HepG2 (cell line): ENCODE results near the gene MYH15. TPM values are rescaled to one million over a fixed set of nuclear protein-coding genes. Genes with fewer than 3 reads are reported as not detected.

Experiments
- ATAC-seq: fragments of 200-7000 bp; cut with Tn5 transposase; 3 replicates; pipeline ENCODE4 v1.9.1; 2020; ENCODE audit warnings: mild to moderate bottlenecking, moderate library complexity
- BruUV-seq: library from RNA; stranded (reverse); fragments of 400-500 nt; replicated peaks from 2 replicates; lab custom pipeline; 2021; lab: Mats Ljungman, UMichigan
- CTCF ChIA-PET: fragments of 300-600 bp; formaldehyde crosslinking; extraction: SDS; loops from one replicate; lab custom pipeline; 2021; ENCODE audit warnings: low total read pairs, inconsistent platforms, low intra/inter-chr PET ratio; lab: Yijun Ruan, JAX
- POLR2A ChIA-PET: fragments of 350-600 bp; sonication (Branson Sonifier 250); formaldehyde crosslinking; loops from one replicate; lab custom pipeline; 2020; ENCODE audit warnings: antibody characterized with exemption, inconsistent platforms; lab: Yijun Ruan, JAX
- DNase-seq: peaks from one replicate; pipeline ENCODE4 v3.0.0-alpha.2; 2015; ENCODE audit warnings: low spot score
- FAIRE-seq: peaks from 3 replicates; lab custom pipeline; 2011; peaks lifted over from hg19 to GRCh38; lab: Jason Lieb, UNC
- H2AFZ ChIP-seq: one replicate; pipeline ENCODE4 v1.6.1; 2011; ENCODE audit warnings: low read length, inconsistent platforms
- H3K27ac ChIP-seq: fragments of 300-600 bp; 3 replicates; pipeline ENCODE4 v1.8.0; 2011; ENCODE audit warnings: mixed run types, mild to moderate bottlenecking, mixed read lengths, low read length, inconsistent platforms; ENCODE audit not compliant: insufficient read depth; ENCODE audit errors: extremely low read length
- H3K27me3 ChIP-seq, 2 experiments: fragments of 200-600 bp in 1 of 2; 2 replicates in 1 of 2; 3 replicates in 1 of 2; pipeline versions ENCODE4 v1.6.0 to v1.8.0; 2011; ENCODE audit warnings: low read length in 2 of 2, mild to moderate bottlenecking in 2 of 2, moderate library complexity in 2 of 2, inconsistent platforms in 1 of 2; ENCODE audit not compliant: insufficient read depth in 2 of 2, control insufficient read depth in 1 of 2
- H3K36me3 ChIP-seq, 2 experiments: fragments of 200-600 bp in 1 of 2; replicated peaks in 1 of 2; 2 replicates in 1 of 2; 3 replicates in 1 of 2; pipeline versions ENCODE4 v1.5.1 to v1.8.0; 2011; ENCODE audit warnings: low read length in 2 of 2, inconsistent platforms in 1 of 2; ENCODE audit not compliant: insufficient read depth in 2 of 2, control insufficient read depth in 1 of 2
- H3K4me1 ChIP-seq: 2 replicates; pipeline ENCODE4 v1.5.1; 2012; ENCODE audit warnings: low read length, inconsistent platforms; ENCODE audit not compliant: insufficient read depth
- H3K4me2 ChIP-seq: 2 replicates; pipeline ENCODE4 v1.6.0; 2011; ENCODE audit warnings: low read depth, low read length, inconsistent platforms
- H3K4me3 ChIP-seq, 3 experiments: fragments of 200-600 bp in 1 of 3; sonication (generic), shearing (Covaris generic) in 1 of 3; replicated peaks in 1 of 3; 2 replicates each; pipeline ENCODE4 v1.5.1; 2011 to 2016; ENCODE audit warnings: low read length in 3 of 3, inconsistent platforms in 2 of 3, low read depth in 2 of 3, mild to moderate bottlenecking in 2 of 3, control low read depth in 1 of 3, mixed read lengths in 1 of 3; ENCODE audit not compliant: insufficient read depth in 1 of 3
- H3K79me2 ChIP-seq: one replicate; pipeline ENCODE4 v1.6.1; 2011; ENCODE audit warnings: low read length, inconsistent platforms; ENCODE audit not compliant: insufficient read depth
- H3K9ac ChIP-seq: 2 replicates; pipeline ENCODE4 v1.6.0; 2011; ENCODE audit warnings: mild to moderate bottlenecking, low read depth, low read length, inconsistent platforms; ENCODE audit not compliant: insufficient read depth
- H3K9me3 ChIP-seq: 2 replicates; pipeline ENCODE4 v1.5.1; 2012; ENCODE audit warnings: mild to moderate bottlenecking, low read length
- H4K20me1 ChIP-seq: 2 replicates; pipeline ENCODE4 v1.6.0; 2011; ENCODE audit warnings: inconsistent platforms, mild to moderate bottlenecking, low read length, moderate library complexity; ENCODE audit not compliant: insufficient read depth
- SP2 ChIP-seq: sonication (generic); formaldehyde crosslinking; IDR thresholded peaks from 2 replicates; pipeline ENCODE4 v1.5.1; 2020; ENCODE audit warnings: mild to moderate bottlenecking, missing genetic modification reagents
- ZC3H4 ChIP-seq: sonication (generic); formaldehyde crosslinking; IDR thresholded peaks from 2 replicates; pipeline ENCODE4 v1.4.0; 2020; ENCODE audit warnings: missing genetic modification reagents, borderline replicate concordance
- ZNF24 ChIP-seq: fragments of 450-650 bp; IDR thresholded peaks from 2 replicates; pipeline ENCODE4 v1.6.1; 2017; ENCODE audit warnings: antibody characterized with exemption, mild to moderate bottlenecking
- WGBS: methylation state at CpG from one replicate; pipeline ENCODE4 v1.1.6; 2017; ENCODE audit warnings: low lambda C conversion rate; 5-methylcytosine and 5-hydroxymethylcytosine counted together
- in situ Hi-C: cut with HindIII; loops from 2 replicates; pipeline ENCODE4 v1.10.0; 2017; ENCODE audit warnings: low pct_unique_long_range_greater_than_20kb; ENCODE audit not compliant: extremely low pct_ligation_motif_present
- intact Hi-C: fragments of 100-400 bp; cut with micrococcal nuclease; formaldehyde crosslinking; loops from one replicate; pipeline ENCODE4 v1.10.0; 2022; ENCODE audit not compliant: unreplicated experiment
- polyA plus RNA-seq, 8 experiments: library from polyadenylated mRNA; depleted of rRNA in 3 of 8; stranded (reverse) in 7 of 8; unstranded in 1 of 8; fragments of >200 nt; fragmentation: Illumina TruSeq in 4 of 8; extraction: Trizol in 4 of 8; gene quantifications; 2 replicates each; pipeline versions ENCODE4 v1.2.1 to v1.2.3, GENCODE V29; 2011 to 2016; ENCODE audit warnings: low read depth in 4 of 8, missing spikeins in 1 of 8, mixed read lengths in 1 of 8; ENCODE audit not compliant: insufficient read depth in 1 of 8
- total RNA-seq, 5 experiments: library from RNA; depleted of rRNA; stranded (reverse); fragments of >200 nt; fragmentation: Illumina TruSeq; extraction: Trizol; gene quantifications; 2 replicates each; pipeline ENCODE4 v1.2.3, GENCODE V29; 2016; ENCODE audit warnings: low read depth in 1 of 5
- TF ChIP-seq, protein P1 (sequence below): sonication (generic); formaldehyde crosslinking; IDR thresholded peaks from 2 replicates; pipeline ENCODE4 v1.4.0; 2020; ENCODE audit warnings: missing genetic modification reagents
- TF ChIP-seq, protein P2 (sequence below): fragments of 450-650 bp; IDR thresholded peaks from 2 replicates; pipeline ENCODE4 v1.6.1; 2017; ENCODE audit warnings: mild to moderate bottlenecking
- TF ChIP-seq, protein P3 (sequence below): sonication (generic); formaldehyde crosslinking; IDR thresholded peaks from 2 replicates; pipeline ENCODE4 v1.5.0; 2020; ENCODE audit warnings: missing genetic modification reagents

MYH15 gene
- total and polyA plus RNA-seq, 2 of the 13 experiments (the other 11 are each of a cell fraction or from before 2014, with no cell fraction given), result 0.03 to 0.09 TPM

DNA sequence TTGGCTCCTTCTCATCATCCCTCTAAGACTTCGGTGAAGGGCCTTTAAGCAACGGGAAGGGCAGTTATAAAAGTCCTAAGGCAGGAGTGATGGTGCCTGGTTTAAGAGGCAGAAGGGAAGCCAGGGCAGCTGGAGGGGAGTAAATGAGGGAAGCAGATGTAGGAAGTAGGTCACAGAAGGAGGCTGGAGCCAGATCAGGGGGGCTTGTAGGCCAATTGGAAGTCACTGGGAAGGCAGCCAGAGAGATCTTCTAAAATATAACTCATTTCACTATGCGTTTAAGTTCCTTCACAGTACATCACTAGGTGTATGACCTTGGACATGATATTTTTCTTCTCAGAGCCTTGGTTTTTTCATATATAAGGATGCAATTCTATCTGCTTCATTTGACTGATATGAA lies 94.7 kb downstream of the MYH15 start:
- intact Hi-C loops, result no loop called here

More for the DNA sequence above, 94.7 kb downstream of the MYH15 start:
- 32% methylated on average over 3 of the region's 3 CpGs for WGBS
- Histone ChIP-seq H3K4me1 (no peaks in the 10 kb centered on the region), H3K27ac (no peak overlapping the region), H3K4me3 (no peak overlapping the region), H3K79me2 (no peaks in the 10 kb centered on the region), H3K36me3 (no peaks in the 10 kb centered on the region)
- ATAC-seq (no peak), DNase-seq (no peak)
- POLR2A ChIA-PET, result no interaction called here
- TF ChIP-seq SP2 (CRISPR knock-in tag), result no peak
- TF ChIP-seq ZNF24, result no peak
- no peak for TF ChIP-seq ZC3H4 (CRISPR knock-in tag)
- TF ChIP-seq, protein P1, sequence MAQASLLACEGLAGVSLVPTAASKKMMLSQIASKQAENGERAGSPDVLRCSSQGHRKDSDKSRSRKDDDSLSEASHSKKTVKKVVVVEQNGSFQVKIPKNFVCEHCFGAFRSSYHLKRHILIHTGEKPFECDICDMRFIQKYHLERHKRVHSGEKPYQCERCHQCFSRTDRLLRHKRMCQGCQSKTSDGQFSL, result no peak
- TF ChIP-seq, protein P2, sequence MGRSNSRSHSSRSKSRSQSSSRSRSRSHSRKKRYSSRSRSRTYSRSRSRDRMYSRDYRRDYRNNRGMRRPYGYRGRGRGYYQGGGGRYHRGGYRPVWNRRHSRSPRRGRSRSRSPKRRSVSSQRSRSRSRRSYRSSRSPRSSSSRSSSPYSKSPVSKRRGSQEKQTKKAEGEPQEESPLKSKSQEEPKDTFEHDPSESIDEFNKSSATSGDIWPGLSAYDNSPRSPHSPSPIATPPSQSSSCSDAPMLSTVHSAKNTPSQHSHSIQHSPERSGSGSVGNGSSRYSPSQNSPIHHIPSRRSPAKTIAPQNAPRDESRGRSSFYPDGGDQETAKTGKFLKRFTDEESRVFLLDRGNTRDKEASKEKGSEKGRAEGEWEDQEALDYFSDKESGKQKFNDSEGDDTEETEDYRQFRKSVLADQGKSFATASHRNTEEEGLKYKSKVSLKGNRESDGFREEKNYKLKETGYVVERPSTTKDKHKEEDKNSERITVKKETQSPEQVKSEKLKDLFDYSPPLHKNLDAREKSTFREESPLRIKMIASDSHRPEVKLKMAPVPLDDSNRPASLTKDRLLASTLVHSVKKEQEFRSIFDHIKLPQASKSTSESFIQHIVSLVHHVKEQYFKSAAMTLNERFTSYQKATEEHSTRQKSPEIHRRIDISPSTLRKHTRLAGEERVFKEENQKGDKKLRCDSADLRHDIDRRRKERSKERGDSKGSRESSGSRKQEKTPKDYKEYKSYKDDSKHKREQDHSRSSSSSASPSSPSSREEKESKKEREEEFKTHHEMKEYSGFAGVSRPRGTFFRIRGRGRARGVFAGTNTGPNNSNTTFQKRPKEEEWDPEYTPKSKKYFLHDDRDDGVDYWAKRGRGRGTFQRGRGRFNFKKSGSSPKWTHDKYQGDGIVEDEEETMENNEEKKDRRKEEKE, result no peak
- TF ChIP-seq, protein P3, sequence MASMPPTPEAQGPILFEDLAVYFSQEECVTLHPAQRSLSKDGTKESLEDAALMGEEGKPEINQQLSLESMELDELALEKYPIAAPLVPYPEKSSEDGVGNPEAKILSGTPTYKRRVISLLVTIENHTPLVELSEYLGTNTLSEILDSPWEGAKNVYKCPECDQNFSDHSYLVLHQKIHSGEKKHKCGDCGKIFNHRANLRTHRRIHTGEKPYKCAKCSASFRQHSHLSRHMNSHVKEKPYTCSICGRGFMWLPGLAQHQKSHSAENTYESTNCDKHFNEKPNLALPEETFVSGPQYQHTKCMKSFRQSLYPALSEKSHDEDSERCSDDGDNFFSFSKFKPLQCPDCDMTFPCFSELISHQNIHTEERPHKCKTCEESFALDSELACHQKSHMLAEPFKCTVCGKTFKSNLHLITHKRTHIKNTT (CRISPR knock-in tag), result no peak
- TF ChIP-seq, all 625 proteins: peak for 0
- Histone ChIP-seq H4K20me1 (no peaks in the 10 kb centered on the region), H3K9ac (no peak overlapping the region), H2AFZ (no peak overlapping the region), H3K27me3 (peaks cover 0 to 1% of the 10 kb centered on the region in 2 experiments; a peak in 2 of 5 replicates), H3K4me2 (no peak overlapping the region), H3K9me3 (no peaks in the 10 kb centered on the region)
- no peak for FAIRE-seq
- BruUV-seq, result no TSS peak
- CTCF ChIA-PET, result no interaction called here
- in situ Hi-C loops, result no loop called here
